Suprapubic skin (tissue), 4 donors: ENCODE data around the gene TMEM217.
"Not testable (repeated sequence)": the region's sequence is repeated elsewhere in the genome, so short reads cannot be mapped to it uniquely, and the experiment has no call there.

ENCODE experiments used
- CTCF ChIP-seq, 2 donors: fragments of 200-600 bp in 1 of 2; fragments of 450-650 bp in 1 of 2; sonication (generic) in 1 of 2; IDR thresholded peaks; one replicate each; pipeline ENCODE4 v1.5.1; 2016 to 2019; ENCODE audit warnings: antibody characterized with exemption in 2 of 2, mild to moderate bottlenecking in 1 of 2, moderate library complexity in 1 of 2
- EP300 ChIP-seq: sonication (generic); formaldehyde crosslinking; IDR thresholded peaks from one replicate; pipeline ENCODE4 v1.6.1; 2017; ENCODE audit warnings: antibody characterized with exemption
- POLR2A ChIP-seq, 2 donors: fragments of 450-650 bp; IDR thresholded peaks; one replicate each; pipeline ENCODE4 v1.6.1; 2017; ENCODE audit warnings: antibody characterized with exemption in 2 of 2, mild to moderate bottlenecking in 2 of 2, moderate library complexity in 2 of 2
- POLR2AphosphoS5 ChIP-seq, 3 donors: sonication (generic); formaldehyde crosslinking; IDR thresholded peaks; one replicate each; pipeline ENCODE4 v1.6.1; 2017; ENCODE audit warnings: antibody characterized with exemption in 3 of 3

DNA sequence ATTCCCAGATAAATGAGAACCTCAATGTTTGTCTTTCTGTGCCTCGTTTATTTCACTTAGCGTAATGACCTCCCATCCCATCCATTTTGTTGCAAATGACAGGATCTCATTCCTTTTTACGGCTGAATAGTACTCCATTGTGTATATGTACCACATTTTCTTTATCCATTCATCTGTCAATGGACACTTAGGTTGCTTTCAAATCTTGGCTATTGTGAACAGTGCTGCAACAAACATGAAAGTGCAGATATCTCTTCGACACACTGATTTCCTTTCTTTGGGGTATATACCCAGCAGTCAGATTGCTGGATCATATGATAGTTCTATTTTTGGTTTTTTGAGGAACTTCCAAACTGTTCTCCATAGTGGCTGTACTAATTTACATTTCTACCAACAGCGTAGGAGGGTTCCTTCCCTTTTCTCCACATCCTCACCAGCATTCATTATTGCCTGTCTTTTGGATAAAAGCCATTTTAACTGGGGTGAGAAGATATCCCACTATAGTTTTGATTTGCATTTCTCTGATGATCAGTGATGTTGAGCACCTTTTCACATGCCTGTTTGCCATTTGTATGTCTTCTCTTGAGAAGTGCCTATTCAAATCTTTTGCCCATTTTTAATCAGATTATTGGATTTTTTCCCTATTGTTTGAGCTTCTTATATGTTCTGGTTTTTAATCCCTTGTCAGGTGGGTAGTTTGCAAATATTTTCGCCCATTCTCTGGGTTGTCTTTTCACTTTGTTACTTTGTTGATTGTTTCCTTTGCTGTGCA, 71.8 kb downstream of the TMEM217 start:
- TF ChIP-seq CTCF (IDR thresholded peaks at IDR 0.05); EP300; POLR2A (IDR thresholded peaks at IDR 0.05); POLR2AphosphoS5 (IDR thresholded peaks at IDR 0.05): not testable (repeated sequence)
